ENCODE measurements around the gene ACAP1. TPM values are rescaled to one million over a fixed set of nuclear protein-coding genes. Genes with fewer than 3 reads are reported as not detected.

Gene ACAP1
- total and polyA plus RNA-seq, 9 of the 15 experiments (the other 6 are each of a cell fraction or from before 2014, with no cell fraction given): 0.15 to 8.5 (median 2.4) TPM

GRCh38 chr17:7379134-7379533 is 42.8 kb downstream of the ACAP1 start (continued):
- TF ChIP-seq HNRNPH1 (optimal IDR thresholded peaks at IDR 0.05; ENCODE audit: low read depth, low read length) (no peak), NELFE (IDR thresholded peaks at IDR 0.05; ENCODE audit: insufficient read depth, insufficient read length) (no peak), SP2 (IDR thresholded peaks at IDR 0.05; ENCODE audit: extremely low read depth, low read depth, low read length, poor library complexity, severe bottlenecking) (no peak), UBTF (IDR thresholded peaks at IDR 0.05; ENCODE audit: borderline replicate concordance in 1 of 2, low read depth in 2 of 2, low read length in 2 of 2) (no peak), E2F8 (IDR thresholded peaks at IDR 0.05; ENCODE audit: low read depth, partially characterized antibody) (no peak), RFX5 (IDR thresholded peaks at IDR 0.05; ENCODE audit: low read depth, low read length) (no peak), CBFA2T3 (IDR thresholded peaks at IDR 0.05) (no peak), CHD2 (IDR thresholded peaks at IDR 0.05; ENCODE audit: low read depth, low read length) (no peak), PKNOX1 (IDR thresholded peaks at IDR 0.05) (no peak), TRIM28 (IDR thresholded peaks at IDR 0.05) (peak; percentile 76; the same call in 1 of the 2 replicates), RBBP5 (IDR thresholded peaks at IDR 0.05; ENCODE audit: borderline replicate concordance, insufficient read depth, low read length, poor library complexity, severe bottlenecking) (no peak)

All from K562 (cell line).